ENCODE measurements around the gene OPN1SW.

DNA sequence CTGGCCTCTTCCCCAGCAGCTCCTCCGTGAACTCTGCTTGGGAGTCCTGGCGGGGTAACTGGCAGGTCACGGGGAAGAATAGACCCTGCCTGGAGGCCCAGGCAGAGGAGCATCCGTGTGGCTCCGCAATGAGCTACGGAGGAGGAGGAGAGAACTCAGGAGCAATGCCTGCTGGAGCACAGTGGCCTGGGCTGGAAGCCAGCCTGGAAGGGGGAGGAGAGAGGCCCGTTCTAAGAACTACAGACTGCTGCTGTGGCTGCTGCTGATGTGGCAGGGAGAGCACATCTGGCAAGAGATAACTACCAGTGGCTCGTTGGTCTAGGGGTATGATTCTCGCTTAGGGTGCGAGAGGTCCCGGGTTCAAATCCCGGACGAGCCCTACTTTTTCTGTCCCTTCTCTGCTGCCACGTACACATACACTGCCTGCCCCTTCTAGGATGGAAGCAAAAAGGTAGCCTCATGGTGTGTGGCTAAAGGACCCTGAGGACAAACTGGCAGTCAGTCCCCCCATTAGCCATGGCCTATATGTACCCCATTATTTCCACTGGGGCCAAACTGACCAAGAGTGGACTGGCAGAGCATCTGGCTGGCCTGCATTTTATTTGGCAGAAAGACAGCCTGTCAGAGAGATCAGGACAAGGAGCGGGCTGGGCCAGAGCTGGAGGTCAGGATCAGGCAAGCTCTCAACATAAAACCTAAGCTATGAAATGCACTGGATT is 7.7 kb upstream of the OPN1SW start:
- TF ChIP-seq GATA3 (IDR thresholded peaks at IDR 0.05; ENCODE audit: low read depth, low read length): no peak
- TF ChIP-seq GATA2 (IDR thresholded peaks at IDR 0.05; ENCODE audit: low read depth, low read length): 0 out of 2 replicates have a peak, but pooled peaks have one; percentile 14

Data from SH-SY5Y (cell line).